Keratinocyte (primary cell): Measurements from ENCODE around the gene KRTAP10-4. TPM values are rescaled to one million over a fixed set of nuclear protein-coding genes. Genes with fewer than 3 reads are reported as not detected.

ENCODE experiments used
- DNase-seq: peaks from one replicate; pipeline ENCODE4 v3.0.0-alpha.2; 2011; ENCODE audit warnings: low read depth, missing footprints, low spot score
- FAIRE-seq: peaks from 2 replicates; lab custom pipeline; 2011; peaks lifted over from hg19 to GRCh38; lab: Jason Lieb, UNC
- H2AFZ ChIP-seq: 2 replicates; pipeline ENCODE4 v1.6.0; 2012; ENCODE audit warnings: low read length, control low read depth, inconsistent platforms; ENCODE audit not compliant: control insufficient read depth
- H3K27ac ChIP-seq: 2 replicates; pipeline ENCODE4 v1.5.1; 2011; ENCODE audit warnings: low read length; ENCODE audit not compliant: control insufficient read depth, insufficient read depth
- H3K27me3 ChIP-seq: 3 replicates; pipeline ENCODE4 v1.6.0; 2011; ENCODE audit warnings: low read length; ENCODE audit not compliant: control insufficient read depth, insufficient read depth; ENCODE audit errors: extremely low read depth
- H3K36me3 ChIP-seq, 2 experiments: 2 replicates in 1 of 2; 3 replicates in 1 of 2; pipeline ENCODE4 v1.5.1; 2011; ENCODE audit warnings: low read length in 2 of 2, mild to moderate bottlenecking in 1 of 2; ENCODE audit not compliant: control insufficient read depth in 2 of 2, insufficient read depth in 2 of 2; ENCODE audit errors: extremely low read depth in 1 of 2
- H3K4me1 ChIP-seq: 3 replicates; pipeline ENCODE4 v1.5.1; 2011; ENCODE audit warnings: low read length; ENCODE audit not compliant: control insufficient read depth, insufficient read depth; ENCODE audit errors: extremely low read depth
- H3K4me2 ChIP-seq: 3 replicates; pipeline ENCODE4 v1.6.0; 2011; ENCODE audit warnings: low read depth, low read length; ENCODE audit not compliant: control insufficient read depth, insufficient read depth; ENCODE audit errors: extremely low read depth
- H3K4me3 ChIP-seq, 3 experiments: fragments of 200-600 bp in 1 of 3; sonication (generic) in 1 of 3; 2 replicates in 2 of 3; 3 replicates in 1 of 3; pipeline ENCODE4 v1.5.1; 2011 to 2016; ENCODE audit warnings: low read length in 3 of 3, mild to moderate bottlenecking in 3 of 3, control low read depth in 2 of 3, inconsistent platforms in 1 of 3, low read depth in 1 of 3, mixed read lengths in 1 of 3, mixed run types in 1 of 3, moderate library complexity in 1 of 3; ENCODE audit not compliant: control insufficient read depth in 2 of 3, insufficient read depth in 2 of 3; ENCODE audit errors: extremely low read depth in 1 of 3
- H3K79me2 ChIP-seq: 2 replicates; pipeline ENCODE4 v1.6.0; 2012; ENCODE audit warnings: low read length; ENCODE audit not compliant: control insufficient read depth, insufficient read depth
- H3K9ac ChIP-seq: 3 replicates; pipeline ENCODE4 v1.6.0; 2011; ENCODE audit warnings: low read length; ENCODE audit not compliant: control insufficient read depth, insufficient read depth; ENCODE audit errors: extremely low read depth
- H3K9me1 ChIP-seq: 3 replicates; pipeline ENCODE4 v1.6.0; 2011; ENCODE audit warnings: low read length; ENCODE audit not compliant: control insufficient read depth, insufficient read depth; ENCODE audit errors: extremely low read depth
- H3K9me3 ChIP-seq: 2 replicates; pipeline ENCODE4 v1.5.1; 2012; ENCODE audit warnings: low read depth, low read length; ENCODE audit not compliant: control insufficient read depth
- H4K20me1 ChIP-seq: 3 replicates; pipeline ENCODE4 v1.6.0; 2011; ENCODE audit warnings: low read length; ENCODE audit not compliant: control insufficient read depth, insufficient read depth; ENCODE audit errors: extremely low read depth
- CTCF ChIP-seq, 3 experiments: IDR thresholded peaks in 1 of 3; conservative IDR thresholded peaks in 1 of 3; optimal IDR thresholded peaks in 1 of 3; 2 replicates in 2 of 3; 3 replicates in 1 of 3; pipeline versions ENCODE3 to v1.5.1; 2011; ENCODE audit warnings: low read length in 3 of 3, mild to moderate bottlenecking in 3 of 3, moderate library complexity in 2 of 3, control low read depth in 1 of 3, inconsistent platforms in 1 of 3; ENCODE audit not compliant: insufficient read depth in 2 of 3; ENCODE audit errors: extremely low read depth in 1 of 3
- EZH2 ChIP-seq: IDR thresholded peaks from one replicate; pipeline ENCODE4 v1.6.1; 2012; ENCODE audit warnings: inconsistent platforms, mild to moderate bottlenecking, low read length, moderate library complexity
- dilution Hi-C: fragments of 300-500 bp; cut with MboI; formaldehyde crosslinking; loops from one replicate; pipeline ENCODE4 v1.7.0; 2020; ENCODE audit warnings: low sequenced_read_pairs; ENCODE audit not compliant: extremely low pct_ligation_motif_present
- polyA plus RNA-seq, 5 experiments: library from polyadenylated mRNA; depleted of rRNA in 3 of 5; stranded (reverse) in 3 of 5; stranded (forward) in 1 of 5; unstranded in 1 of 5; fragments of >200 nt; gene quantifications; 1 replicate in 1 of 5; 2 replicates in 3 of 5; 3 replicates in 1 of 5; pipeline versions ENCODE4 v1.2.1 to v1.2.3, GENCODE V29; 2011 to 2012; ENCODE audit warnings: missing spikeins in 2 of 5, low read depth in 1 of 5, low replicate concordance in 1 of 5

KRTAP10-4 gene
- polyA plus RNA-seq, 1 donor (not counting 4 experiments of a cell fraction or from before 2014, with no cell fraction given): not detected

DNA sequence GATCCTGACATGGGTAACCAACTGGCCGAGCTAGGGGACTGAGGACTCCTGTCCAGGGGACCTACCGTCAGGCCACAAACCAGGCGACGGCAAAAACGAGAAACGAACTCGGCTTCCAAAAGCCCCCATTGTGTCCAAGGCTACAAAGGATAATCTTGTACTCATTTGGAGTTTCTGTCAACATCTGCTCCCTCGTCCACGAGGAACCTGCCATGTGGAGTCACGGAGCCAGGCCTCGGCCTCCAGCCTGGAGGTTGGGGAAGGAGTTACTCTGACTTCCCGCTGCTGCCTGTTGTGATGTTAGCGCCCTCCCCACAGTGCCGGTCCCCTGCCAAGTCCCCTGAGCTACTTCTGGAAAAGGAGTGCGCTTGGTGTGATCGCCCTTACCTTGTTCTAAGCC lies 40.8 kb upstream of the KRTAP10-4 start:
- Histone ChIP-seq H3K4me3 (no peak overlapping the region), H4K20me1 (no peaks in the 10 kb centered on the region), H3K4me2 (no peak overlapping the region), H2AFZ (no peak overlapping the region), H3K9me1 (no peaks in the 10 kb centered on the region), H3K79me2 (no peaks in the 10 kb centered on the region), H3K4me1 (no peaks in the 10 kb centered on the region), H3K9ac (no peak overlapping the region), H3K9me3 (peaks cover 4% of the 10 kb centered on the region), H3K36me3 (no peaks in the 10 kb centered on the region), H3K27me3 (no peaks in the 10 kb centered on the region), H3K27ac (no peak overlapping the region)
- dilution Hi-C loops: no loop called here
- DNase-seq (no peak), FAIRE-seq (no peak)
- no peak for TF ChIP-seq CTCF (optimal IDR thresholded peaks at IDR 0.05 in 1 of 3, IDR thresholded peaks at IDR 0.05 in 1 of 3, conservative IDR thresholded peaks at IDR 0.05 in 1 of 3; ENCODE audit: extremely low read depth in 1 of 3, insufficient read depth in 2 of 3, low read length in 3 of 3)
- TF ChIP-seq EZH2: no peak

- FAIRE-seq: no peak
- Histone ChIP-seq H2AFZ (no peak overlapping the region), H3K9me1 (no peaks in the 10 kb centered on the region), H3K4me3 (no peak overlapping the region), H3K36me3 (no peaks in the 10 kb centered on the region), H3K79me2 (no peaks in the 10 kb centered on the region), H3K9ac (no peak overlapping the region), H3K9me3 (peaks cover 4% of the 10 kb centered on the region), H3K27ac (no peak overlapping the region), H3K4me2 (no peak overlapping the region), H4K20me1 (no peaks in the 10 kb centered on the region), H3K27me3 (no peaks in the 10 kb centered on the region), H3K4me1 (no peaks in the 10 kb centered on the region)
- dilution Hi-C loops: no loop called here
- no peak for TF ChIP-seq CTCF (optimal IDR thresholded peaks at IDR 0.05 in 1 of 3, IDR thresholded peaks at IDR 0.05 in 1 of 3, conservative IDR thresholded peaks at IDR 0.05 in 1 of 3; ENCODE audit: extremely low read depth in 1 of 3, insufficient read depth in 2 of 3, low read length in 3 of 3)
- TF ChIP-seq EZH2: no peak
- DNase-seq: no peak
Measured at GRCh38 chr21:44533121-44533890, 40.2 kb upstream of the KRTAP10-4 start.
